T-helper 22 cell (primary cell): Measurements from ENCODE around the gene ST6GAL1.

ENCODE experiments used
- DNase-seq: peaks from one replicate; pipeline ENCODE4 v3.0.0-alpha.2; 2020; ENCODE audit warnings: low read depth

Gene ST6GAL1

GRCh38 chr3:187077537-187077936 lies 147.2 kb downstream of the ST6GAL1 start:
- no peak for DNase-seq

GRCh38 chr3:187079090-187080022 lies 149.0 kb downstream of the ST6GAL1 start:
- no peak for DNase-seq

- DNase-seq, result no peak
These were observed 150.6 kb downstream of the ST6GAL1 start for GRCh38 chr3:187080799-187081450.

GRCh38 chr3:187082758-187083375 lies 152.5 kb downstream of the ST6GAL1 start:
- DNase-seq, result no peak

- DNase-seq, result no peak
These were observed 153.8 kb downstream of the ST6GAL1 start for GRCh38 chr3:187084126-187084525.

- no peak for DNase-seq
These were observed 154.3 kb downstream of the ST6GAL1 start for GRCh38 chr3:187084580-187084979.

- no peak for DNase-seq
These were observed 154.8 kb downstream of the ST6GAL1 start for GRCh38 chr3:187085021-187085666.

GRCh38 chr3:187085933-187086332 lies 155.6 kb downstream of the ST6GAL1 start:
- DNase-seq, result no peak

- no peak for DNase-seq
These were observed 156.5 kb downstream of the ST6GAL1 start for GRCh38 chr3:187086831-187087230.

GRCh38 chr3:187088701-187089100 lies 158.4 kb downstream of the ST6GAL1 start:
- no peak for DNase-seq

GRCh38 chr3:187093320-187093719 lies 163.0 kb downstream of the ST6GAL1 start:
- no peak for DNase-seq

GRCh38 chr3:187098923-187099512 lies 168.7 kb downstream of the ST6GAL1 start:
- DNase-seq, result no peak

GRCh38 chr3:187101184-187102072 lies 171.1 kb downstream of the ST6GAL1 start:
- peak; percentile 3 for DNase-seq

GRCh38 chr3:187102073-187102634 lies 171.8 kb downstream of the ST6GAL1 start:
- no peak for DNase-seq

GRCh38 chr3:187103251-187103650 lies 172.9 kb downstream of the ST6GAL1 start:
- DNase-seq, result no peak

- no peak for DNase-seq
These were observed 174.0 kb downstream of the ST6GAL1 start for GRCh38 chr3:187104342-187104741.

- no peak for DNase-seq
These were observed 174.6 kb downstream of the ST6GAL1 start for GRCh38 chr3:187104933-187105332.

- DNase-seq, result no peak
These were observed 175.4 kb downstream of the ST6GAL1 start for GRCh38 chr3:187105700-187106099.

GRCh38 chr3:187107989-187108388 lies 177.7 kb downstream of the ST6GAL1 start:
- DNase-seq, result no peak

- no peak for DNase-seq
These were observed 179.8 kb downstream of the ST6GAL1 start for GRCh38 chr3:187110156-187110555.
